Measurements from ENCODE around the gene KMT2C.
A peak's percentile ranks its signal among the peaks of the same experiment; 100 is the strongest.

KMT2C gene

DNA sequence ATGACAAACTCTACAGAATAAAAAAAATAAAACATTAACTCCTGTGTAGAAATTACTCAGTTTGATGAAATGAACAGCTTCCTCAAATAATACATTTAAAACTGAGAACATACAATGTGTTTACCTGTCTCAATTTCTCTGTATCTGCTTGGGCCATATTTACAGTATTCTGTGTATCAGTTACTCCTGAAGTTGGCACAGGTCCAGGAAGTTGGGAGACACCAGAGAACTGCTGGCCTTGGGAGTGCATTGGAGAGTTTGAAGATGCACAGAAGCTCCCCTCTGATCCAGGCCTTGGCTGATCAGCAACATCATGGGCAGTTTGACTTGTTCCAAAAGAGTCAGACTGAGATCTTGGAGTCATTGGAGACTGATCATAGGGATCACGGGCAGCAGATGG, 255.2 kb downstream of the KMT2C start:
- DNase-seq: no peak

DNA sequence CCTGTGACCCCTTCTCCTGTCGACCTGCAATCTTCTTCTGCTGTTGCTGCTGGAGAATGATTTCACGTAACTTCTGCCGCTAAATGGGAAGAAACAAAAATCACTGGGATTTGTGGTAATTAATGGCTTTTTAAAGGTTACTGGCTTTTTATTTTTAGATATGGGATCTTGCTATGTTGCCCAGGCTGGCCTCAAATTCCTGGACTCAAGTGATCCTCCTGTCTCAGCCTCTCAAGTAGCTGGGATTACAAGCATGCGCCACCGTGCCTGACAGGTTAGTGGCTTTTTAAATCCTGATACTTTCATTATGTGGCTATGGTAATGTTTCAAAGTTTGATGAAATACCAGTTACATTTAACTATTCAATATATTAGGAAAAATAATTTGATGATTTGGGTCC, 255.8 kb downstream of the KMT2C start:
- DNase-seq: no peak

DNA sequence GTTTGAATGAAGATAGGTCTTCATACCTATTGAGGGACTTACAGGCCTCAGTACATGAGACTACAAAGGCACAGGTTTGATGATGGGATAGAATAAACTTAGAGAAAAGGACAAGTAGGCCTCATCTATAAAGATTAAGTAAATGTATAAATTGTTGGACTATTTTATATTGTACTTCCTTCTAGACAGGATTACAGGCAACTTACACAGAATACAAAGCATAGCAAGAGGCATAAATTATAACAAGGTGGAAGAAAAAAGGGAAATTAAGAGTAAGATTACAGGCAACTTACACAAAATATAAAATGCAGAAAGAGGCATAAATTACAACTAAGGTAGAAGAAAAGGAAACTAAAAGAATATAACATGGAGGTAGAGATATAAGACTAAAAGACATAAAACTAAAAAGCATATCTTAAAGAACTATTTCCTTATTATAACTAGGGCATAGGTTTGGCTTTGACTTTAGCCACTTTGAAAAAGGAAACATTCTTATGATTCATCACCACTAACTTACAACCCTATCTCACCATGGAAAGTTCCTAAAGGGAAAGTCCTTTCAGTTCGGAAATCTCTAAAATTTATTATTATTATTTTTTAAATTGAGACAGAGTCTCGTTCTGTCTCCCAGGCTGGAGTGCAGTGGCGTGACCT, 257.3 kb downstream of the KMT2C start:
- no peak for DNase-seq

DNA sequence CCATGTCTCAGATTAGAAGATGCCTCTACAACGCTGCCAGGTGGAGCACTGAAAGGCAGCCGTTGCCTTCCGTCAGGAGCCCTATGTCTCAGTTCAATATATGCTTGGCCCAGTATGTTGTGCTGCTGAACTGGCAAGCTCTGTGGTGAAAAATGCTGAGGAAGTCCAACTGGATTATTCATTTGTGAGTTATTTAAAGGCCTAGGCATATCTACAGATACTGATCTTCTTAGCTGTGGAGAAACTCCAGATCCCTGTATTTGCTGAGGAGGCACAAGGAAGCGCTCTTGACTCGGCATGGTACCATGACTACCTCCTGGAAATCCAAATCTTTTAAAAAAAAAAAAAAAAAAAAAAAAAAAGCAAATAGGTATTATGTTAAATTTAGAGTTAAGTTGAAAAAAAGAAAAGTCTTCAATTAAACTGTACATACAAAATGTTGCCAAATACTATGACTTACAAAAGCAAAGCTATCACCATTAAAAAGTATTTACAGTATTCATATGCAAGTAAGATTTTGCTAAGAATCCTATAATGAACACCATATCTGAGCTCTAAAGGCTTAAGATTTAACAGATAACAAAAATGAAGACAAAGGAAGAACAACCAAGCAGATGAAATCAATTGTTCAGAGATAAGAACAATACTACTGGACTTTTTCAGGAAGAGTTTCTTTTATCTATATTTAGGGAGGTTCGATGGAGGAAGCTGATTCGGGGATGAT, 258.0 kb downstream of the KMT2C start:
- no peak for DNase-seq

DNA sequence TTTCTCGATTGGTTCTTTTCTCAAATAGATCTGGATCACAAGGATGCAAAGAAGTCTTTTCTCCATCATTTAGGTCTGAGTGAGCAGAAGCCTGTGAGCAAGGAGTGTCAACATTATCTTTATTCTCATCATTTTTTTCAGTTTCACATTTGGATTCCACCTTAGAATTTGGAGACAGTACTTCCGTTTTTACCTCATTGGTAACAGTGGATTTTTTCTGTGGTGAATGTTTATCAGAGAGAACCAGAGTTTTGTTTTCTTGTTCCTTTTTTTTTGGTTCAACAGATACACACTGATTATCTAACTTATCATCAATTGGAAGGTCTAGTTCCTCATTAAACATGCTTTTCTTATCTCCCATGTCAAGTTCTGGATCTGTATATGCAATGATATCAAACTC, 259.0 kb downstream of the KMT2C start:
- no peak for DNase-seq

DNA sequence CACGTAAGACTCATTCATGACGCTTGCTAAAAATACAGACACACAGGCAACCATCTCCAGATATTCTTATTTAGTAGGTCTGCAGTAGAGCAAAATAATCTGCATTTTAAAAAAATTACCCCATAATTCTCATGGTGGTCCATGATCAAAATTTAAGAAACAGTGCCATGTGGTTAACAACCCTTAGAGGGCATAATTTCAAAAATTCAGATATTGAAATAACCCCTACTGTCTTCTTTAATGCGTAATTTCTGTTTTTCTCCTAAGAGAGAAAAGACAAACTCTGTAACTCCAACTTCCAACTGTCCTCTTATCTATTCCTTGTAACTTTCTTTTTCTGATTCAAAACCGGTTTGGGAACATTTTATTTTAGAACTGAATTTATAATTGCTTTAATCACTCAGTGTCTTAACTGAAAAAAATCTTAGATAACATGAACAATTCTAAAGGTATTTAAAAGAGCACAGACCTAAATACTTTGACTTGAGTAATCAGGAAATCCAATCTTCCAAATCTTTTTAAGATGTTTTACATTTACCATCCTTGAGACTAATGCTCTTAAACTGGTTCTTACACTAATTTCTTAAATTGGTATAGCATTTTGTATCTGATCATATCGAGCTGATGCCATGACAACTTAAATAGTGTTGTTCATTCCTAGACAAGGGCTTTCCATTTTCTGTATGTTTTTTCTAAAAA, 262.3 kb downstream of the KMT2C start:
- no peak for DNase-seq

DNA sequence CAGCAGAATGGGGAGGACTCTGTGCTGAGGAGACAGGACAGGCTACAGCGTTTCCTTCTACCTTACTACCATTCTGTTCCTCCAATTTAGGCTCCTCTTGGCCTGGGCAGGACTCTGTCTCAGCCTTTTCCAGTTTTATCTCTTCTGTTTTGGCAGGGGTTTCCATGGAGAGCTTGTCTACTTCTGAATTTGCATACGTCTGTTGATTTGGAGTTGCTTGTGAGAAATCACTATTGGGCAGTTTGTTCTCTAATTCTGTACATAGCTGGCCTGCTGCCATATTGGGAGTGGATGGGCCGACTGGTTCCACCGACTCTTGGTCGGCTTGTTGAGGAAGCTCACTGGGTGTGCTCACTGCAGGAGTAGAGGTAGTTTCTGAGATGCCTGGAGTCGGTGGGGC, 273.5 kb downstream of the KMT2C start:
- DNase-seq: no peak

DNA sequence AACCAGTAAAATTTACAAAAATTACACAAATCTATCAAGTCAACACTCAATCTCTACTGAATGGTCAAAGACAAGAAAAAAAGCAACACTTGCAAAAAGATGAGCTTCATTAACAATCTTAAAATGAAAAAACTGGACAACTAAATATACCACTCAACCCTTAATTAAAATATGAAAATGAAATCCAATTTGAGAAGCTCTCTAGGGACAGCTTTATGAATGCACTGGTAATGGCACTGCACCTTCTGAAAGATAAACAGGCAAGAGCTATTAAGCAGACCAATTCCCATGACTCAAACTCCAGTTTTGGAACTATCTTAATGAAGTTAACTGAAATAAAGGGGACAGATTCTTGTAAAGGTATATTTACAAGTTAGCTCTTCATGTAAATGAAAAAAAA, 274.6 kb downstream of the KMT2C start:
- DNase-seq: no peak

DNA sequence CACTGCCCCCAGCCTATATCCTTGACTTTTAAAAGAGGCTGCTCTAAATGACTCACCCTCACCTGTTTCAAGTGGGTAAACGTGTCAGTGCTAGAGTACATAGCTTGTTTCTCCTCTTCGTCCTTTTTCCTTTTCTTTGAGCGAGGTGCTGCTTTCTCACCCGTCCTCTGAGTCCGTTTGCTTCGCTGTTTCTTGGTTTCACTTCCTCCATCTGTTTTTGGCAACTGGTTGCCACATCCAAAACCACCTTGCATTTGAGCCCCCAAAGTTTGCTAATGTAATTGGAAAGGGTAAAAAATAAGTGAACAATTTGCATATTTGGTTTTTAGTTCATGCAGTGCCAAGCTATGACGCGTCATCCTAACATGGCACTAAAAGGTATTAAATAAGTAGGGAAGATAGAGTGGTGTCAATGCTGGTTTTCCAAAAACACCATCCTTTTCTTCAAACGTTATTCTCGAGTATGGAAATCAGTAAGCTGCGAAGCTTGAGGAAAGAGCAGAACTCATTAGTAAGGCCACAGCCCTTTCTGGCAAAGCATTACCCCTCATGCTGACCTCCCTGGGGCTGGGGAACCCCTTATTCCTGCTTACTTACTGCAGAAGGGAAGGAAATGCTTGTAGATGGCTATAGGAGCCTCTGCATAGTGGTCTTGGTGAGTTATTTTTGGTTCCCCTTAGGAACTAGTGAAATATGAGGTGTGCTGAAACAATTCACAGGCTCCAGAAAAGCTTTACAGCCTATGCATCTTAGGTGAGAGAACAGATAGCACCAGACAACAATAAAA, 276.8 kb downstream of the KMT2C start:
- no peak for DNase-seq

DNA sequence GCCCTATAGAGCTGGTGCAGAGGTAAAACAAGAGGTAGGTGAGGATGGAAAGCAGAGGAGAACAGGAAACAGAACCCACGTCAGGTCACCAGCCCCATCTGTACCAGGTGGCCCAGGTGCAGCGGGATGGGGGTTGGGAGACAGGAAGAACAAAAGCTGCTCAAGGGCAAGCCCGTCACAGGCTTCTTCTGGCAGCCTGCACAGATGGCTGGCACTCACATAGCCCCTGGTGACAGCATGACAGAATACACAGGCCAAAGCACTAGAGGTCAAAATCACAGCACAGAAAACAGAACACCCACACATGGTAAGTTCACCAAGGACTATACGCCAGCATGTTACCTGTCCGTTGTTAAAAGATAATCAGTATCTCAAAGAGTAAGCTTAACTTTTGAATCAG, 283.5 kb downstream of the KMT2C start:
- no peak for DNase-seq

DNA sequence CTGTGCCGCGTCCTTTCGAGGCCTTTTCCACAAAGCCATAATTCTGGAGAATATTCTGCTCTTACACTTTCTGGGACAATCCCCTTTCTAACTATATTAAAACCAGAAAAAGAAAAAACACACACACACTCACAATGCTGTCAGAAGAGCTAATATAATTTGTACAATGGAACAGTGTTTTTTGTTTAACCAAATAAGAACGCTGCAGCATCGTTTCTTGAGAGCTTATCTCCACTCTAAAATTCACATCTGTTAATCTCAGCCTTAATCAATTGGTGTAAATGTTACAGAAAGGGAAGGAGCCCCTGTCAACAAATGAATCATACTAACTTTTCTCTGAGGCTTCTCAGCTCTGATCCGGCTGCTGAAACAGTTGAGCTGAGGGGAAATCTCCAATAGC, 286.4 kb downstream of the KMT2C start:
- DNase-seq: no peak

DNA sequence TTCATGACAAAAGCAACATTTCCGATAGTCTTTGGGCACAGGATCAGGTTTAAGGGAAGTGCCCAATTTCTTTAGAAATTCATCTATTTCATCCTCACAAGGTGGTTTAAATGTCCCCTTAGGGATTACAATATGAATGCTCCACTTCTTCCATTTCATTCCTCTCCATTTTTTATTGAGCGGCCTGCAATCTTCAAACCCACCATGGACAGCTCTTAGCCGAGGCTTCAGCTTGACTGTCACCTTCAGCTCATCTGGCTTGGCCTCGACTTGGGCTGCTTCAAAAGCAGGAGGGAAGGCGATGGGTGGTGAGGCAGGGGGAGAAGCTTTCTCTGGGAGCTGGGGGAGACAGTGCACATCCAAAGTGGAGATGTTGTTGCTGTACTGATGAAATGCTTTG, 287.1 kb downstream of the KMT2C start:
- no peak for DNase-seq

DNA sequence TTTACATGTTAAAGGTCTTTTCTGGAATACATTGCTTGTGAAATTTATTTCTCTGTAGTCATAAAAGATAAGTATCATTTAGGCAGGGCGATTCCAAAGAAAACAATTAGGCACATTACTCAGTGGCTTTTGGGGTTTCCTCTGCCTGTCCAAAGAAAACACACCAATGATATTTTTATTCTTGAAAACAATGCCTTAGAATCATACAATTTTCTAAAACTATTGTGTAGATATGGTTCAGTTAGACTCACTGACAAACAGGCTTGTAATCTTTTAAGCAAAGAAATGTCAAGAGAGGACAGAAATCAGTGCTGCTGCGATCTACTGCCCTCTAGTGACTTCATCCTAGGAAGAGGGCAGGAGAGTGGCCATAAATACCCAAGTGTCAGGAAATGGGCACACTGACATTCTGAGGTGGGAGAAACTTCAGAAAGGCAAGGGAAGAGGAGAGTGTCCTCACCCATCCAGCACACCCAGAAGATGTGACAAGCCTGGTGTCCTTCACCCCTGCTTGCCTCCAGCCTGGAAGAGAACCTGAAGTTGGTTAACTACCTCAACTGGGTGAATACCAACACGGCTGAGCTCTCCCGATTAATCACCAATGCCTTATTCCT, 289.8 kb downstream of the KMT2C start:
- peak in 1 of 2 experiments; percentile 20 for DNase-seq

DNA sequence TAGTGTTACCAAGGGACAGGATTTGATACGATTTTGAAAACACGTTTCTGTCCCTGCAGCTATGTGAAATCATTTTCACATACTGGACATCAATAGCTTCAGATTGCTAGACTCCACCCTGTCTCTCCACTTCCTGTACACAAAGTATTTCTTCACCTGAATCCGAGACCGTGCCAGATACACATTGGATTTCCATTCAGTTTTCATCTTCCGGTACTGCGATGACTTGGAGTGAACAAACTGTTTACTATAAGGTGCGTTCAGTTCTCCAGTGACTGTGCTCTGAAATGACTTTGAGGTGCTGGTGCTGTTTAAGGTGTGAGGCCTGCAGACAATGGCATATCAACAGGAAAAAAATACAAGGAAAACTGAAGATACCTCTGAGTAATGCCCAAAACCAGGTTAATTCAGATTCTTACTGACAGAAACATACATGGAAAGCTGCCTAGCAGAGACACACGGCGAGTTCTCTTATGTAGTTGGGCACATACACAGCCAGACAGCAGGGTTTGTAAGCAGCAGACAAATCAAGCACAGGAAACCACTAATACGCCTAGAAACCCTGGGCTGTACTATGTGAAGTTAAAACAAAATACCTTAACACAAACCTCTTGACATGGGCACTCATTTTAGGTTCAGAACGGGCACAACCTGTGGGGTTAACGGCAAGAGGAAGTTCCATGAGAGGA, 291.1 kb downstream of the KMT2C start:
- no peak for DNase-seq

DNA sequence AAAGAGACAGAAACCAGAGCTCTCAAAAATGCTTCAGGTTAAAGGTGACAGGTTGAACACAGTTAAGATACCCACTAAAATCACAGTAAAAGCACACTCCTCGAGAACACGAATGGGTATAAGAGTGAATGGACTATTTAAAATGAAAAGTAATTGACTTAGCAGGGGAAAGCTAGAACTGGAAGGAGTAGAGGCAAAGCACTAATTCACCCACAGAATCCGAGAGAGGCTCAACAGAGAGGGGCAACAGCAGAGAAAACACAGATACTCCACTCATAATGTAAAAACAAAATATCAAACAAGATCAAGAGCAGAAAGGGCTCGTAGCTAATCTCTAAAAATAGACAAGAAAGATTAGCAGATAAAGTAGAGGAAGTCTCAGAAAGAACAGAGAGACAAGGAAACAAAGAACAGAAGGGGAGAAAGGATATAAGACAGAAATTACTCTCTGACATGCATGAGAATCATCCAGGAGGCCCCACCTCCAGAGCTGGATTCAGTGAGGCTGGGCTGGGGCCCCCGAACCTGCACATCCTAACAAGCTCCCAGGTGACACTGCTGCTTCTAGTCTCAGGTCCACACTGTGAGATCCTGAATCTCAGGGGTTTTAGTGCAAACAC, 292.7 kb downstream of the KMT2C start:
- no peak for DNase-seq

DNA sequence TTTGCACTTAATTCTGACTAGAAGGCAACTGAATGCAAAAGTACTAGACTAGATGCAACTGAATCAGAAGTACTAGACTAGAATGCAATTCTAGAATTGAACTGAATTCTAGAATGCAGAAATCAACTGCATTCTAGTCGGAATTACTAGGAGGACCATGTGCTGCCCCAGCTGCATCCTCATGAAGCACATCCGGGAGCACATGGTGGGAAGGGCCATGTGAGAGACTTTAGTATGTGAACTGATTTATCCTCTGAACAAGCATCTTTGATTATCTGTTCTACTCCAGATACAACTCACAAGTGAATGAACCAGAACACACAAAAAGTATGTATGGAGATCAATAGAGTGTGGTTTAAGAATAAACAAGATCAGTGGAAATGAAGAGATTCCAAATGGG, 295.2 kb downstream of the KMT2C start:
- no peak for DNase-seq

DNA sequence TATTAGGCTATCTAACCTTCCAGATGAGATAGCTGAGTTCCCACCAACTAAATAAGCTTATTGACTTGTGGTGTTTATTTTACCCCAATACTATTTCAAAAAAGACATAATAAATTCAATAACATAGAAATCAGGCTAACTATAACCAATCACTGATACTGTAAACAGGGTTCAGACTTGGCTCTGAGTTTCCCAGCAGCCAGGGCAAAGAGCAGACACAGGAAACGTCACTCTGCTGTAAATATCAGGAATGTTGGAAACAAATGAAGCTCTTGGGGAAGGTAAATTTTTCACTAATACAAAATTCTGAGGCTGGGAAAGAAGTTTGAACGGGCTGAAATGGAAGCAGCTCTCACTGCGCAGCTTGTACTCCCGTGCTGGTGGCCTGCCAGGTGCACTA, 295.7 kb downstream of the KMT2C start:
- no peak for DNase-seq

DNA sequence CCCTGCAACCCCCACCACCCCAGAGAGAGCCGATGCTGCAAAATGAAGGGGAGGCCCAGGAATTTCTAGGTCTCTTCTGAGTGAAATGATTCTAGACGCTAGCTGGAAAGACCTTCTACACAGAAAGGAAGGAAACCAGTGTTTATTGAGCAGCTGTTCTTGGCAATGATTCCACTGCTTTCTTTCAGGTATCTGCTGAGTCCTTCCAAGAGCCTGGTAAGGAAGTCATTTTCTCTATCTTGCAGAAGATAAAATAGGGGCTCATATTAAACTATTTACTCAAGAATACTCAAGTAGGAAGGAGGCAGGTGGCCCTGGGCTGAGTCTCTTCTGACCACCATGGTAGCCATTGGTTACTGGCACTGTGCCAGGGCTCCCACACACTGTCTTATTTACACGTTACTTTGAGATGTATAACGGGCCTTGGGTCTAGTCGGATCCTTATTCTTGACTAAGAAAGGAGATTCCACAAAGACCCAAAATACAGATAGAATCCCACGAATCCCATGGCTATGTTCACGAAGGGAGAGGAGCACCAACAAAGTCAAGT, 298.3 kb downstream of the KMT2C start:
- DNase-seq: no peak

DNA sequence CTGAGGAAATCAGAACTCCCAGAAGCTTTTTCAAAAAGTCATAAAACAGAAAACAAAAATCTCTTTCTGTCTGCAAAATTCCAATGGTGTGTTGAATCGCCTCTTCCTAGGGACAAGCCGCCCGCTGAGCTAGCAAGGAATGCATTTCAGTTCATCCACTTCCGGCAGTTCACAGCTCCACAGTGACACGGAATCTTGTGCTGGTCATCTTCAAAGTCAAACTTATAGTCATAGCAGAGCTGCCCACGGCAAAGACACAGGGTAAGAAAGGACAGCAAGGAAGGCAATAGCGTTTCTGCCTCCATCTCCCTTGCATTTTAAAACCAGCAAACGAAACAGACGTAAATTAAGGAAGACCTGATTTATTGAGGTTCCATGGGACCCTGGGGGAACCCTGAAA, 299.1 kb downstream of the KMT2C start:
- no peak for DNase-seq

DNA sequence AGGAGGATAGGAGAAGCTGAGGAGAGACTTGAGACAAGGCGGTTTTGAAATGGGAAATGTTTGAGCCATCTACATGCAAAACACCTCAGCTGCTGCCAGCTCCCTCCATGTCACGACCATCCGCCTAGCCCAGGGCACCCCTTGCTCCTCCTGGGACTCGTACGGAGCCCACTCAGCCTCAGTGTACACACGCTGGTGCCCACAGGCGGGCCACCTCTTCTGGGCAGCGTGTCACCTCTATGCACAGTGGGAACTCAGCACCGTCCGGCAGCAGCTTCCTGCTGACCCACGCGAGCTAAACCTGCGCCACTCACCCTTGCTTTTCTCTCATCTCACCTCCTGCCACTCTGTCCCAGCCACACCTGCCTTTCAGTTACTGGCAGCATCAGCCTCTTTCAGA, 302.0 kb downstream of the KMT2C start:
- DNase-seq: no peak

DNA sequence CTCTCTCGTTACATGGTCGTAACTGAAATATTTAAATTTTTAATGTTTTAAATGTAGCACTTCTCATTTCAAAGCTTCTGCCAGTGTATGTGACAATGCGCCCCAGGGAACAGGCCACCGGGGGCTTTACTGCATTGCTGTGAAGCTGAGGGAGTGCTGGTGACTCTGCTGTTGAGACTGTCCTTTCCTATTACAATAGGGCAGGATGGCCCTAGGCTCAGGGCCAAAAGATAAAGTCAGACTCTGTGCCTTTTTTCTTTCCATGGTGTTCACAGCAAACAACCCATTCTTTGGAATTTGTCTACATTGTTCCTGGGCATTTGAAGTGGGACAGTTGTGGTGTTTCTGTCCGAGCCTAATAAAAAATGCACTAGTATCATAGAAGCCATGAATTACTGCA, 303.0 kb downstream of the KMT2C start:
- DNase-seq: no peak

All from activated CD4-positive, alpha-beta T cell treated with anti-CD3 and anti-CD28 coated beads, Interleukin-2, amount 50 U/mL, for 4 hours (primary cell).